ENCODE measurements around the gene FAM228B.

- TF ChIP-seq YY1 (IDR thresholded peaks at IDR 0.05; ENCODE audit: insufficient read depth, insufficient read length) (no peak), SUZ12 (IDR thresholded peaks at IDR 0.05; ENCODE audit: extremely low read depth, insufficient read depth, insufficient read length) (no peak)
These were observed 12.5 kb upstream of the FAM228B start for GRCh38 chr2:24110660-24111303.

All from NT2/D1 (cell line).